Keratinocyte (primary cell): ENCODE results near the gene GNG2. TPM values are rescaled to one million over a fixed set of nuclear protein-coding genes. Genes with fewer than 3 reads are reported as not detected.

Experiments used
- DNase-seq: peaks from one replicate; pipeline ENCODE4 v3.0.0-alpha.2; 2011; ENCODE audit warnings: low read depth, missing footprints, low spot score
- FAIRE-seq: peaks from 2 replicates; lab custom pipeline; 2011; peaks lifted over from hg19 to GRCh38; lab: Jason Lieb, UNC
- H2AFZ ChIP-seq: 2 replicates; pipeline ENCODE4 v1.6.0; 2012; ENCODE audit warnings: low read length, control low read depth, inconsistent platforms; ENCODE audit not compliant: control insufficient read depth
- H3K27ac ChIP-seq: 2 replicates; pipeline ENCODE4 v1.5.1; 2011; ENCODE audit warnings: low read length; ENCODE audit not compliant: control insufficient read depth, insufficient read depth
- H3K27me3 ChIP-seq: 3 replicates; pipeline ENCODE4 v1.6.0; 2011; ENCODE audit warnings: low read length; ENCODE audit not compliant: control insufficient read depth, insufficient read depth; ENCODE audit errors: extremely low read depth
- H3K36me3 ChIP-seq, 2 experiments: 2 replicates in 1 of 2; 3 replicates in 1 of 2; pipeline ENCODE4 v1.5.1; 2011; ENCODE audit warnings: low read length in 2 of 2, mild to moderate bottlenecking in 1 of 2; ENCODE audit not compliant: control insufficient read depth in 2 of 2, insufficient read depth in 2 of 2; ENCODE audit errors: extremely low read depth in 1 of 2
- H3K4me1 ChIP-seq: 3 replicates; pipeline ENCODE4 v1.5.1; 2011; ENCODE audit warnings: low read length; ENCODE audit not compliant: control insufficient read depth, insufficient read depth; ENCODE audit errors: extremely low read depth
- H3K4me2 ChIP-seq: 3 replicates; pipeline ENCODE4 v1.6.0; 2011; ENCODE audit warnings: low read depth, low read length; ENCODE audit not compliant: control insufficient read depth, insufficient read depth; ENCODE audit errors: extremely low read depth
- H3K4me3 ChIP-seq, 3 experiments: fragments of 200-600 bp in 1 of 3; sonication (generic) in 1 of 3; 2 replicates in 2 of 3; 3 replicates in 1 of 3; pipeline ENCODE4 v1.5.1; 2011 to 2016; ENCODE audit warnings: low read length in 3 of 3, mild to moderate bottlenecking in 3 of 3, control low read depth in 2 of 3, inconsistent platforms in 1 of 3, low read depth in 1 of 3, mixed read lengths in 1 of 3, mixed run types in 1 of 3, moderate library complexity in 1 of 3; ENCODE audit not compliant: control insufficient read depth in 2 of 3, insufficient read depth in 2 of 3; ENCODE audit errors: extremely low read depth in 1 of 3
- H3K79me2 ChIP-seq: 2 replicates; pipeline ENCODE4 v1.6.0; 2012; ENCODE audit warnings: low read length; ENCODE audit not compliant: control insufficient read depth, insufficient read depth
- H3K9ac ChIP-seq: 3 replicates; pipeline ENCODE4 v1.6.0; 2011; ENCODE audit warnings: low read length; ENCODE audit not compliant: control insufficient read depth, insufficient read depth; ENCODE audit errors: extremely low read depth
- H3K9me1 ChIP-seq: 3 replicates; pipeline ENCODE4 v1.6.0; 2011; ENCODE audit warnings: low read length; ENCODE audit not compliant: control insufficient read depth, insufficient read depth; ENCODE audit errors: extremely low read depth
- H3K9me3 ChIP-seq: 2 replicates; pipeline ENCODE4 v1.5.1; 2012; ENCODE audit warnings: low read depth, low read length; ENCODE audit not compliant: control insufficient read depth
- H4K20me1 ChIP-seq: 3 replicates; pipeline ENCODE4 v1.6.0; 2011; ENCODE audit warnings: low read length; ENCODE audit not compliant: control insufficient read depth, insufficient read depth; ENCODE audit errors: extremely low read depth
- EZH2 ChIP-seq: IDR thresholded peaks from one replicate; pipeline ENCODE4 v1.6.1; 2012; ENCODE audit warnings: inconsistent platforms, mild to moderate bottlenecking, low read length, moderate library complexity
- dilution Hi-C: fragments of 300-500 bp; cut with MboI; formaldehyde crosslinking; loops from one replicate; pipeline ENCODE4 v1.7.0; 2020; ENCODE audit warnings: low sequenced_read_pairs; ENCODE audit not compliant: extremely low pct_ligation_motif_present
- polyA plus RNA-seq, 5 experiments: library from polyadenylated mRNA; depleted of rRNA in 3 of 5; stranded (reverse) in 3 of 5; stranded (forward) in 1 of 5; unstranded in 1 of 5; fragments of >200 nt; gene quantifications; 1 replicate in 1 of 5; 2 replicates in 3 of 5; 3 replicates in 1 of 5; pipeline versions ENCODE4 v1.2.1 to v1.2.3, GENCODE V29; 2011 to 2012; ENCODE audit warnings: missing spikeins in 2 of 5, low read depth in 1 of 5, low replicate concordance in 1 of 5
- TF ChIP-seq, protein P1 (sequence below), 3 experiments: IDR thresholded peaks in 1 of 3; conservative IDR thresholded peaks in 1 of 3; optimal IDR thresholded peaks in 1 of 3; 2 replicates in 2 of 3; 3 replicates in 1 of 3; pipeline versions ENCODE3 to v1.5.1; 2011; ENCODE audit warnings: low read length in 3 of 3, mild to moderate bottlenecking in 3 of 3, moderate library complexity in 2 of 3, control low read depth in 1 of 3, inconsistent platforms in 1 of 3; ENCODE audit not compliant: insufficient read depth in 2 of 3; ENCODE audit errors: extremely low read depth in 1 of 3

Gene GNG2
- polyA plus RNA-seq, 1 donor (not counting 4 experiments of a cell fraction or from before 2014, with no cell fraction given) = 0.28 TPM

DNA sequence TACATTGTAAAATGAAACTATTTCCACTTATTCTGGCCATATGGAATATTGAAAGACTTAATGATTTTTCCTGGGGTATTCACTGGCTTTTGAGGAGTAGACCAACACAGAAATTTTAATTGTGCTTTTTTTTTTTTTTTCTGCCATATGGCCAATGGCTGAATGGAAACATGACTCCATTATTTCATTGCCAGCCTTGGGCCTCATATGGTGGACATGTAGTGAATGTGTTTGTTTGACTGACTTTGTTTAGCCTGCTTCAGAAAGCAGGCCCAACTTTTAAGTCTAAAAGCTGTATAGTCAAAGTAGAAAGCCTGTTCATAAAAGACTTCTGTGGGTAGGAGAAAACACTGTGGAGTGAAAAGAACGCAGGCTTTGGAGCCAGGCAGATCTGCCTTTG, 2.4 kb downstream of the GNG2 start:
- Histone ChIP-seq H4K20me1 (no peaks in the 10 kb centered on the region), H3K9me1 (no peaks in the 10 kb centered on the region), H3K4me2 (no peak overlapping the region), H3K27ac (no peak overlapping the region), H3K4me3 (no peak overlapping the region), H3K27me3 (peaks cover 7% of the 10 kb centered on the region), H3K9me3 (no peaks in the 10 kb centered on the region), H3K9ac (no peak overlapping the region), H3K36me3 (no peaks in the 10 kb centered on the region), H2AFZ (no peak overlapping the region), H3K79me2 (no peaks in the 10 kb centered on the region), H3K4me1 (peaks cover 9% of the 10 kb centered on the region)
- DNase-seq = no peak
- FAIRE-seq = no peak
- dilution Hi-C loops = no loop called here
- TF ChIP-seq, protein P1, sequence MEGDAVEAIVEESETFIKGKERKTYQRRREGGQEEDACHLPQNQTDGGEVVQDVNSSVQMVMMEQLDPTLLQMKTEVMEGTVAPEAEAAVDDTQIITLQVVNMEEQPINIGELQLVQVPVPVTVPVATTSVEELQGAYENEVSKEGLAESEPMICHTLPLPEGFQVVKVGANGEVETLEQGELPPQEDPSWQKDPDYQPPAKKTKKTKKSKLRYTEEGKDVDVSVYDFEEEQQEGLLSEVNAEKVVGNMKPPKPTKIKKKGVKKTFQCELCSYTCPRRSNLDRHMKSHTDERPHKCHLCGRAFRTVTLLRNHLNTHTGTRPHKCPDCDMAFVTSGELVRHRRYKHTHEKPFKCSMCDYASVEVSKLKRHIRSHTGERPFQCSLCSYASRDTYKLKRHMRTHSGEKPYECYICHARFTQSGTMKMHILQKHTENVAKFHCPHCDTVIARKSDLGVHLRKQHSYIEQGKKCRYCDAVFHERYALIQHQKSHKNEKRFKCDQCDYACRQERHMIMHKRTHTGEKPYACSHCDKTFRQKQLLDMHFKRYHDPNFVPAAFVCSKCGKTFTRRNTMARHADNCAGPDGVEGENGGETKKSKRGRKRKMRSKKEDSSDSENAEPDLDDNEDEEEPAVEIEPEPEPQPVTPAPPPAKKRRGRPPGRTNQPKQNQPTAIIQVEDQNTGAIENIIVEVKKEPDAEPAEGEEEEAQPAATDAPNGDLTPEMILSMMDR (optimal IDR thresholded peaks at IDR 0.05 in 1 of 3, IDR thresholded peaks at IDR 0.05 in 1 of 3, conservative IDR thresholded peaks at IDR 0.05 in 1 of 3; ENCODE audit: extremely low read depth in 1 of 3, insufficient read depth in 2 of 3, low read length in 3 of 3) = no peak
- TF ChIP-seq EZH2 = no peak

DNA sequence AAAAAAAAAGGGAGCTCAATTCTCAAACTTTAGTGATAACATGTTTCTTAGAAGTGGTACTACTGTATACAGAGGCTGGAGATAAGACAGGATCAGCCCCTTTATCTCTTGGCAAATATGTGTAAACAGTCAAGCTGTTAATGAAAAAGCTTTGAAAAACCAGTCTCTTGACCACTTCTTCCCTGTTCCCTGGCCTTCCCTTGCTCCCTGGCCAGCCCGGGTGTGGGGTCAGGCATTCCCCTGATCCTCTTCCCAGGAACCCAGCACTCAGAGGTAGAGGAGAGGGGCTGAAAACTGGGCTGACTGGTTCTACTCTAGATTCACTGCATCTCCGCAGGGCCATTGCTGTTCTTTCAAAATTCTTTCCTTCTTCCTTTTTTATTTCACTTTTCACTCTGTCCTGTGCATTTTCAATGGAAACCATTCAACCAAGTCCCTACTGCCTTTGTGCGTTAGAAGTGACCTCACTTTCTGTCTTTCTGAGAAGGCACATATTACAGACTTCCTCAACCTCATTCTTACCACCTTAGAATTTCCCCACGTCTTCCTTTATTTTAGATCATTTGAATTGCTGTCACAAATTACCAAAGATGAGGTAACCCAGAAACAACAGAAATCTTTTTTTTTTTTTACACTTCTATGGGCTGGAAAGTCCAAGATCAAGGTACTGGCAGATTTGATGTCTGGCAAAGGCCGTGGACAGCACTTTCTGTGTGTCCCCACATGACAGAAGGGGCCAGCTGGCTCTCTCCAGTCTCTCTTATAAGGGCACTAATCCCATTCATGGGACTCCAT, 5.7 kb downstream of the GNG2 start:
- Histone ChIP-seq H3K27ac (no peak overlapping the region), H3K4me1 (peaks cover 3% of the 10 kb centered on the region), H3K79me2 (no peaks in the 10 kb centered on the region), H3K27me3 (peaks cover 7% of the 10 kb centered on the region), H3K9ac (no peak overlapping the region), H3K36me3 (no peaks in the 10 kb centered on the region), H2AFZ (no peak overlapping the region), H3K4me3 (no peak overlapping the region), H4K20me1 (no peaks in the 10 kb centered on the region), H3K9me3 (no peaks in the 10 kb centered on the region), H3K9me1 (no peaks in the 10 kb centered on the region), H3K4me2 (no peak overlapping the region)
- no peak for FAIRE-seq
- no peak for TF ChIP-seq EZH2
- TF ChIP-seq, protein P1 (optimal IDR thresholded peaks at IDR 0.05 in 1 of 3, IDR thresholded peaks at IDR 0.05 in 1 of 3, conservative IDR thresholded peaks at IDR 0.05 in 1 of 3; ENCODE audit: extremely low read depth in 1 of 3, insufficient read depth in 2 of 3, low read length in 3 of 3) = no peak
- dilution Hi-C loops = no loop called here
- no peak for DNase-seq
